Loucy (cell line): ENCODE data around the gene CACNA2D1.

ENCODE experiments used
- CTCF ChIP-seq: fragments of 200-600 bp; sonication (generic); conservative IDR thresholded peaks from 2 replicates; pipeline ENCODE4 v1.5.1; 2014; ENCODE audit warnings: mild to moderate bottlenecking, antibody characterized with exemption, low read length
- EZH2phosphoT487 ChIP-seq: fragments of 200-600 bp; IDR thresholded peaks from 2 replicates; pipeline ENCODE4 v1.6.1; 2018; ENCODE audit warnings: antibody characterized with exemption, mild to moderate bottlenecking, moderate library complexity, borderline replicate concordance

DNA sequence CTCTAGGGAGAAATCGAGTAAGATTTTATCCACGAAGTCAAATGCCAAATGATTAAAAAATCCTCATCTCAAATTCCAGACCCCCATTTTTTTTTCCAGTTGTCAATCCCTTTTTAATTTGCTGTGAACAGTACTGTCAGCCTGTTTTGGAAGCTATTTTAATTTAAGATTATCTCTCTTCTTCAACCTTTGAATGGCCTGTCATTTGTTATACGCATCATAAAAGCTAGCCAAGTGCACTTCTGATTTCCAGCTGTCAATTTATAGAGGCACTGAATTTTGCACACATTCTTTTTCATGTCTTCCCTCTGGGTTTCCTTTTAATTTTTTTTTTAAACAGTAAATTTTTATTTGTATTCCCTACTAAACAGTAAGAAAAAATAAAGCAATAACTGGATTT lies 337.4 kb downstream of the CACNA2D1 start:
- TF ChIP-seq CTCF, result no peak
- TF ChIP-seq EZH2phosphoT487, result no peak
